SK-MEL-5 (cell line): ENCODE measurements around the gene PPP6R1. TPM values are rescaled to one million over a fixed set of nuclear protein-coding genes. Genes with fewer than 3 reads are reported as not detected.

Experiments
- small RNA-seq, 2 experiments: library from RNA; depleted of rRNA; stranded (forward); fragments of <200 nt; gene quantifications; one replicate each; pipeline ENCODE3, GENCODE V24; 2014
- total RNA-seq: library from RNA; depleted of rRNA; stranded (reverse); fragments of >200 nt; shearing (Covaris generic); gene quantifications from 2 replicates; pipeline ENCODE4 v1.2.3, GENCODE V29; 2014; rRNA removed

PPP6R1 gene
- total RNA-seq, 1 experiment from 2014 or later: 33.7 TPM

Small RNA genes within 50 kb of the gene (small RNA-seq; reads per million reads assigned to genes)
- gene MIR6802: 0 reads per million in 2 experiments
- gene MIR6803: 0 reads per million in 2 experiments
- 0 reads per million in 2 experiments for gene MIR6804

Other genes starting within 250 kb of the PPP6R1 start
- not detected in 2 replicates for gene GP6, start 220.8 kb downstream of the PPP6R1 start, total RNA-seq
- 18.1 and 20.7 TPM in 2 replicates for gene RDH13, start 195.9 kb downstream of the PPP6R1 start, total RNA-seq
- gene EPS8L1, start 183.1 kb downstream of the PPP6R1 start, total RNA-seq: 8.1 and 8.7 TPM in 2 replicates
- 30.0 and 35.1 TPM in 2 replicates for gene PPP1R12C, start 141.4 kb downstream of the PPP6R1 start, total RNA-seq
- 53.1 and 53.4 TPM in 2 replicates for gene TNNT1, start 109.8 kb downstream of the PPP6R1 start, total RNA-seq
- gene TNNI3, start 101.3 kb downstream of the PPP6R1 start, total RNA-seq: 1.6 and 2.3 TPM in 2 replicates
- 2.8 and 3.2 TPM in 2 replicates for gene DNAAF3, start 92.4 kb downstream of the PPP6R1 start, total RNA-seq
- 0.37 and 1.1 TPM in 2 replicates for gene SYT5, start 78.7 kb downstream of the PPP6R1 start, total RNA-seq
- 29.8 and 38.1 TPM in 2 replicates for gene PTPRH, start 49.5 kb downstream of the PPP6R1 start, total RNA-seq
- 0.21 and 0.55 TPM in 2 replicates for gene TMEM86B, start 30.3 kb downstream of the PPP6R1 start, total RNA-seq
- gene HSPBP1, start 21.1 kb upstream of the PPP6R1 start, total RNA-seq: 33.7 and 39.7 TPM in 2 replicates
- 3.3 and 3.5 TPM in 2 replicates for gene BRSK1, start 25.0 kb upstream of the PPP6R1 start, total RNA-seq
- gene TMEM150B, start 66.3 kb upstream of the PPP6R1 start, total RNA-seq: not detected in 2 replicates
- 5.2 and 7.5 TPM in 2 replicates for gene KMT5C, start 80.9 kb upstream of the PPP6R1 start, total RNA-seq
- gene COX6B2, start 95.7 kb upstream of the PPP6R1 start, total RNA-seq: 0.16 and 0.42 TPM in 2 replicates
- not detected in 2 replicates for gene GARIN5B, start 104.2 kb upstream of the PPP6R1 start, total RNA-seq
- not detected in 2 replicates for gene IL11, start 111.4 kb upstream of the PPP6R1 start, total RNA-seq
- not detected in 2 replicates for gene TMEM190, start 117.8 kb upstream of the PPP6R1 start, total RNA-seq
- 0.51 TPM in 1 of 2 replicates, not detected in the other for gene TMEM238, start 125.3 kb upstream of the PPP6R1 start, total RNA-seq
- gene RPL28, start 126.9 kb upstream of the PPP6R1 start, total RNA-seq: 394 and 461 TPM in 2 replicates
- gene UBE2S, start 148.8 kb upstream of the PPP6R1 start, total RNA-seq: 269 and 276 TPM in 2 replicates
- not detected in 2 replicates for gene SHISA7, start 184.3 kb upstream of the PPP6R1 start, total RNA-seq
- 79.2 and 90.6 TPM in 2 replicates for gene ISOC2, start 202.6 kb upstream of the PPP6R1 start, total RNA-seq
- gene C19orf85, start 205.7 kb upstream of the PPP6R1 start, total RNA-seq: not detected in 2 replicates
- gene ZNF628, start 217.6 kb upstream of the PPP6R1 start, total RNA-seq: 0.71 and 3.1 TPM in 2 replicates
- 11.8 TPM in 2 replicates for gene NAT14, start 226.2 kb upstream of the PPP6R1 start, total RNA-seq
- 0.05 TPM in 1 of 2 replicates, not detected in the other for gene SSC5D, start 229.4 kb upstream of the PPP6R1 start, total RNA-seq